ENCODE measurements around the gene OR10G3.
A peak's percentile ranks its signal among the peaks of the same experiment; 100 is the strongest.

The OR10G3 gene

DNA sequence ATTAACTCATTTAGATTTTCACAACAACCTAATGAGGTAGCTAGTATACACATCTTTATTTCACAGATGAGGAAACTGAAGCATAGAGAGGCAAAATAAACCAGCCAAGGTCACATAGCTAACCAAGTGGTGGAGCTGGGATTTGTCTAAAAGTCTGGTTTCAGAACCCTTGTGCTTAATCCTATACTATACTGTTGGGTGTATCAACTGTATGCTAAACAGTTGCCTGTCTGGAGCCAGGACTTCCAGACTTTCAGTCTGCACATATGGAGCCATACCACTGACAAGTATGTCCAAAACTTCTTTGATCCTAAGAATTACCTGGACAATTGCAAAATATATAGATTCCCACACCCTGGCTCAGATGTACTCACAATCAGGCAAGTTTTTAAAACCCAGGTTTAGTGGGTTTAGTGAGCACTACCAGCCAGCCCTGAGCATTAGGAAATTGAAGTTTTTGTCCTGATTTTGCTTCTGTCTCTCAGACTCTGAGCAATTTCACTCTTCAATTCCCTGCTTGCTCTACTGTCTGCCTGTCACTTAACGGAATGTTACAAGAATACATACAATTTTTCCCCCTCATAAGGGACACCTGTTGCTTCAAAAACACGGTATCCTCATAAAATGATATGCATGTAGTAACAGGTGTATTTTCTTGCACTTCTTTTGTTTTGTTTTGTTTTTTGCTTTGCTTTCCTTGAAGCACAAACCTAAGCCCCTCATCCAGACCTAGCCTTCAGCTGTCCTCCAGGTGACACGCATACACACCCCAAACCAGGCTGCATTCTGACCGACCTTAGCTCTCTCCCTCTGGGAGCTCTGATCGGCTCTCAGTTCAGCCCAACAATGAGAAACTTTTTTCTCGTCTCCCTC, 44.1 kb downstream of the OR10G3 start:
- DNase-seq: no peak

GRCh38 chr14:21534576-21534975, 45.3 kb downstream of the OR10G3 start:
- no peak for DNase-seq

- DNase-seq: no peak
Observed at GRCh38 chr14:21533294-21533693, 46.6 kb downstream of the OR10G3 start.

DNA sequence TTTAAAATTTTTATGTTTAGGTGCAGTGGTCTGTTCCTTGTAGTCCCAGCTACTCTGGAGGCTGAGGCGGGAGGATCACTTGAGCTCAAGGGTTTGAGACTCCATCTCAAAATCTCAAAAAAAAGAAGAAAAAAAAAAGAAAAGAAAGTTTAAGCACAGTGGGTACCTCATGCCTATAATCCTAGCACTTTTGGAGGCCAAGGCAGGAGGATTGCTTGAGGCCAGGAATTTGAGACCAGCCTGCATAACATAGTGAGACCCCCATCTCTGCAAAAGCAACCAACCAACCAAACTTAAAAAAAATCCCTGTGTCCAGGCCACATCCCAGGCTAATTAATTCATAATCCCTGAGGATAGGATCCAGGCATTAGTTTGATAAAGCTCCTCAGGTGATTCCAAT, 50.4 kb downstream of the OR10G3 start:
- DNase-seq: no peak

GRCh38 chr14:21528381-21529348, 51.2 kb downstream of the OR10G3 start:
- no peak for DNase-seq

- DNase-seq: no peak
Observed at GRCh38 chr14:21527318-21527679, 52.6 kb downstream of the OR10G3 start.

- DNase-seq: no peak
Observed at GRCh38 chr14:21526672-21527317, 53.1 kb downstream of the OR10G3 start.

DNA sequence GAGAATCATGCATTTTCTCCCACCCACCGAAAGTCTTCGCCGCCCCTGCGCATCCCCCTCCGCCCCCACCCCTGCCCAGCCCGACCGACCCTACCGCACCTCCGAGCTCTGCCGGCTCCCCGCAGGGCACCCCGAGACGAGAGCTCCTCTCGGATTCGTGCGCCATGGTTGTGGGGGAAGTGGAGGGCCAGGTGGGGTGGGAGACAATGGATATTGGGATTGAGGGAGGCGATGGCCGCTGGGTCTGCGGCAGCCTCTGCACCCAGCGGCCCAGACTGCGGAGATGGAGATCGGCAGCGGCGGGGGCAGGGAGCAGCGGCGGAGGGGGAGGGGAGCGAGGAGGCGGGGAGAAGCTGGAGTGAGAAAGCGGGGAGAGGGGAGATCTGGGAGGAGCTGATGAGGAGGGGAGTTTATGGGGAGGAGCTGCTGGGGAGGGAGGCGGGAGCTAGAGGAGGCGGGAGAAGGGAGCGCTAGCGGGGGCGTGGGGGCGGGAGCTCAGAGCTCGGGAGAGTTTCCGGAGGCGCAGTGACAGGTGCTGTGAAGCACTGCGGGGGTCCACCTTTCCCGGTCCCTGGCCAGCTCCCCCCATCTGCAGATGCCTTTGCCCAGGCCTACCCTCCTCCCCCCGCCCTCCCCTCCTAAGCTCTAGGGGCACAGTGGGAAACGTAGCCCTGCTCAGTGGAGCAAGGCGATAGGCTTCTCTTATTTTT, 53.8 kb downstream of the OR10G3 start, which contains the start of gene SALL2:
Gene SALL2, minus strand, starts transcription at position 385 of the 710 bp plus-strand sequence. Its CDS starts 219 bp downstream, at position 166.
- peak; percentile 87 for DNase-seq

- peak; percentile 16 for DNase-seq
Observed at GRCh38 chr14:21525571-21525961, 54.3 kb downstream of the OR10G3 start.

DNA sequence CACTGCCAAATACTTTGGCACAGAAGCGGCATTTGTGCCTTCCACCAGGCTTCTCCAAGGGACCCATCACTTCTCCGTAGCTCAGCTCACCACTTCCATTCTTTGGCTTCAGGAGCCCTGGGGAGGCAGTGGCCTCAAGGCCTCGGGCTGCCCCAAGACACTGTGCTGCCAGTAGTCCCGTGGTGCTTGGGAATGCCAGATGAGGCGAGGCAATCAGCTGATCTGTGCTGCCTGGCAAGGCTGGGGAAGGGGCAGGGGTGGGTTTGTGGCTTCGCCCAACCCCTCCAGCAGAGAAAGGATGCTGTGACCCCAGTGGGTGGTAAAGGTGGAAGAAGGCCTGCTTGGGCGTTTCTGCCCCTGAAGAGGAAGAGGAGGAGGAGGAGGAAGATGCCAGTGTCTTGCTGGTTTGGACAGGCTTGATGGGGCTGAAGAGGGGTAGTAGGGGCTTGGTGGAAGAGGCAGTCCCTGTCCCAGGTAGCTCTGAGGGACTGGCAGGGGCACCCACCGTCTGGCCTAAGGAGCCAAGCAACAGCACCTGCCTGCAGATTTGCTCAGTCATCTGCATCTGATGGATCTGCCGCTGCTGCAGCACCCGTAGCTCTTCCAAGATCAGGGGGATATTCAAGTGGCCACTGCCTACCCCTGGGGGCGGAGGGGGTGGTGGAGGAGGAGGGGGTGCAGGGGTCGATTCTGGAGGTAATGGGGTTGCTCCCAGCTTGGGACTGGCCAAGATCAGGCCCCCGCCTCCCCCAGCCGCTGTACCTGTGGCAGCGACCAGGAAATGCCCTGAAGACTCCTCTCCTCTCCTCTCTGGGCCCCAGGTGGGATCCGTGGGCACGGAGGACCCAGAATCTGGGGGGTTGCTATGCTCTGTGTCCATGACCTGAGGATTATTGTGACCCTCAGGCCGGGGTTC, 55.0 kb downstream of the OR10G3 start:
- no peak for DNase-seq

DNA sequence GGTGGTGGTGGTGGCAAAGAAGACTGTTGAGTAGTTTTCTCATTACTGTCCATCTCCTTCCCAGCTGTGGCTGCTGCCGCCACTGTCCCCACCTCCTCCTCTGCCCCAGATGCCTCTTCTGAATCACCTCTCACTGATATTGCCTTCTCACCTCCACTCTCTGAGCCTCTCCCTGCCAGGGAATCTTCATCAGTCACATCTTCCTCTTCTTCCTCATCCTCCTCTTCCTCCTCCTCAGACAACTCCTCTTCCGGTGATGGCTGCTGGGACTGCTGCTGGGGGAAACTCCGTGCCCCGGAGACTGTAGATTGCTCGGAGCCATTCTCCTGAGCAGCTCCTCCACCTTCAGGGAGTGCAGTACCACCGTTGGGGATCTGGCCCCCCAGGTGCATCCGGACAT, 56.7 kb downstream of the OR10G3 start:
- no peak for DNase-seq

- DNase-seq: no peak
Observed at GRCh38 chr14:21521501-21521900, 58.4 kb downstream of the OR10G3 start.

- no peak for DNase-seq
Observed at GRCh38 chr14:21520767-21521166, 59.1 kb downstream of the OR10G3 start.

GRCh38 chr14:21518725-21519124, 61.2 kb downstream of the OR10G3 start:
- no peak for DNase-seq

Measured in CD4-positive, alpha-beta T cell treated with Interleukin-17A for 4 hours (primary cell).